ENCODE results near the gene BORCS6. TPM values are rescaled to one million over a fixed set of nuclear protein-coding genes. Genes with fewer than 3 reads are reported as not detected.

The BORCS6 gene
- total and polyA plus RNA-seq, 2 of the 13 experiments (the other 11 are each of a cell fraction or from before 2014, with no cell fraction given) = 2.0 to 5.1 TPM

DNA sequence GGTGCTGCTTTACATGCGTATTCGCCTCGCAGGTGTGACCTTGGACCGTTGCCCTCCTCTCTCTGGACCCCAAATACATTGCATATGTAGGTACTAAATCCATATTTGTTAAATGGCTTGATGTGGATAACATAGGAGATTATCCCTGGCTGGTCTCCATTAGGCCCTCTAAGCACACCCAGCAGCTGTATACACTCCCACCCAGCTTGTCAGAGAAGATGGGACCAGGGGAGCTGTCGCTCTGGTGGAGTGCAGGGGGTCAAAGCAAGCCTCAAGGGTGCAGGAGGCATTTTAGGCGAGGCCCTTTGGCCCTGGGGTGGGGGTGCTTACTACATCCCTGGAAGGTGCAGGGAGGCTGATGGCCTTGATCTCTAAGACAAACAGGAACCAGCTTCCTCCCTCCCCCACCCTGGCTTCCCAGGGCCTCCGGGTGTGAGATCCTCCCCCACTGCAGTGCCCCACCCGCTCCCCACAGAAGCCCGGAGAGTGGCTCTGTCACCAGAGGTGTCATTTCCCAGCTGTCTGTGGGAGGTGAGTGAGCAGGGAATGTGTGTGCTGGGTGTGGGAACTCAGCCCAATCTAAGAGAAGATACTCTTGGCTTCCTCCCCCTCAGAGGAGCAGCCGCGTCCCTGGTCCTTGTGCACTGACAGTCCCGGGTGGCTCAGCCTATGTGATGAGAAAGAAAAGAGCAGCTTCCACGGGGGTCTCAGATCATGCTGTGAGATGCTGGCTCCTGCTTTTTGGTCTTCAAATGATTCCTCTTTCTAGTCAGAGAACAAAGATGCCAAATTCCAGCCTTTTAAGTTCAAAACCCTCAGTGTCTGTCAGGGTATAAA is 25.8 kb downstream of the BORCS6 start (continued):
- TF ChIP-seq, protein P1, sequence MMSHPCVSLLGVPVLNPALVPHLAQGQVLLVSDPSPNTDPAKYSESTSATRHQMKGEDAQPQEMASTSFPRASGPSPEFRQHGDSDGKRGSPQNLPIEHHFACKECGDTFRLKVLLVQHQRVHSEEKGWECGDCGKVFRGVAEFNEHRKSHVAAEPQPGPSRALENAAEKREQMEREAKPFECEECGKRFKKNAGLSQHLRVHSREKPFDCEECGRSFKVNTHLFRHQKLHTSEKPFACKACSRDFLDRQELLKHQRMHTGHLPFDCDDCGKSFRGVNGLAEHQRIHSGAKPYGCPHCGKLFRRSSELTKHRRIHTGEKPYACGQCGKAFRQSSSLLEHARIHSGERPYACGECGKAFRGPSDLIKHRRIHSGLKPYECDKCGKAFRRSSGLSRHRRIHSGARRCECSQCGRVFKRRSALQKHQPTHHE (CRISPR knock-in tag; IDR thresholded peaks at IDR 0.05; ENCODE audit: borderline replicate concordance) = no peak
- TF ChIP-seq, protein P2, sequence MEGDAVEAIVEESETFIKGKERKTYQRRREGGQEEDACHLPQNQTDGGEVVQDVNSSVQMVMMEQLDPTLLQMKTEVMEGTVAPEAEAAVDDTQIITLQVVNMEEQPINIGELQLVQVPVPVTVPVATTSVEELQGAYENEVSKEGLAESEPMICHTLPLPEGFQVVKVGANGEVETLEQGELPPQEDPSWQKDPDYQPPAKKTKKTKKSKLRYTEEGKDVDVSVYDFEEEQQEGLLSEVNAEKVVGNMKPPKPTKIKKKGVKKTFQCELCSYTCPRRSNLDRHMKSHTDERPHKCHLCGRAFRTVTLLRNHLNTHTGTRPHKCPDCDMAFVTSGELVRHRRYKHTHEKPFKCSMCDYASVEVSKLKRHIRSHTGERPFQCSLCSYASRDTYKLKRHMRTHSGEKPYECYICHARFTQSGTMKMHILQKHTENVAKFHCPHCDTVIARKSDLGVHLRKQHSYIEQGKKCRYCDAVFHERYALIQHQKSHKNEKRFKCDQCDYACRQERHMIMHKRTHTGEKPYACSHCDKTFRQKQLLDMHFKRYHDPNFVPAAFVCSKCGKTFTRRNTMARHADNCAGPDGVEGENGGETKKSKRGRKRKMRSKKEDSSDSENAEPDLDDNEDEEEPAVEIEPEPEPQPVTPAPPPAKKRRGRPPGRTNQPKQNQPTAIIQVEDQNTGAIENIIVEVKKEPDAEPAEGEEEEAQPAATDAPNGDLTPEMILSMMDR (CRISPR knock-in tag; IDR thresholded peaks at IDR 0.05) = no peak
- TF ChIP-seq ZKSCAN8 (CRISPR knock-in tag; IDR thresholded peaks at IDR 0.05; ENCODE audit: borderline replicate concordance) = 0 out of 2 replicates have a peak, but pooled peaks have one; percentile 5
- 0 out of 2 replicates have a peak, but pooled peaks have one; percentile 35 for TF ChIP-seq NR2F2 (IDR thresholded peaks at IDR 0.05; ENCODE audit: borderline replicate concordance, low read depth)
- TF ChIP-seq, protein P3, sequence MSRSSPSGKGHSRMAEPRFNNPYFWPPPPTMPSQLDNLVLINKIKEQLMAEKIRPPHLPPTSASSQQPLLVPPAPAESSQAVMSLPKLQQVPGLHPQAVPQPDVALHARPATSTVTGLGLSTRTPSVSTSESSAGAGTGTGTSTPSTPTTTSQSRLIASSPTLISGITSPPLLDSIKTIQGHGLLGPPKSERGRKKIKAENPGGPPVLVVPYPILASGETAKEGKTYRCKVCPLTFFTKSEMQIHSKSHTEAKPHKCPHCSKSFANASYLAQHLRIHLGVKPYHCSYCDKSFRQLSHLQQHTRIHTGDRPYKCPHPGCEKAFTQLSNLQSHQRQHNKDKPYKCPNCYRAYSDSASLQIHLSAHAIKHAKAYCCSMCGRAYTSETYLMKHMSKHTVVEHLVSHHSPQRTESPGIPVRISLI (CRISPR knock-in tag; IDR thresholded peaks at IDR 0.05; ENCODE audit: borderline replicate concordance) = peak; percentile 59; the same call in 1 of the 2 replicates
- no peak for TF ChIP-seq CEBPB (IDR thresholded peaks at IDR 0.05; ENCODE audit: borderline replicate concordance, low read depth, low read length)
- no peak for TF ChIP-seq EZH2 (conservative IDR thresholded peaks at IDR 0.05; ENCODE audit: low read depth, low read length)
- TF ChIP-seq ERF (CRISPR knock-in tag; IDR thresholded peaks at IDR 0.05) = 0 out of 2 replicates have a peak, but pooled peaks have one; percentile 4
- no peak for TF ChIP-seq JUND (CRISPR knock-in tag; IDR thresholded peaks at IDR 0.05)
- TF ChIP-seq POGZ (CRISPR knock-in tag; IDR thresholded peaks at IDR 0.05) = no peak
- TF ChIP-seq ZC3H4 (CRISPR knock-in tag; IDR thresholded peaks at IDR 0.05; ENCODE audit: borderline replicate concordance) = no peak
- no peak for TF ChIP-seq ZNF773 (CRISPR knock-in tag; IDR thresholded peaks at IDR 0.05; ENCODE audit: borderline replicate concordance)
- no peak for TF ChIP-seq CBX5 (CRISPR knock-in tag; IDR thresholded peaks at IDR 0.05; ENCODE audit: borderline replicate concordance)
- no peak for TF ChIP-seq ZNF256 (CRISPR knock-in tag; conservative IDR thresholded peaks at IDR 0.05)
- TF ChIP-seq, protein P4, sequence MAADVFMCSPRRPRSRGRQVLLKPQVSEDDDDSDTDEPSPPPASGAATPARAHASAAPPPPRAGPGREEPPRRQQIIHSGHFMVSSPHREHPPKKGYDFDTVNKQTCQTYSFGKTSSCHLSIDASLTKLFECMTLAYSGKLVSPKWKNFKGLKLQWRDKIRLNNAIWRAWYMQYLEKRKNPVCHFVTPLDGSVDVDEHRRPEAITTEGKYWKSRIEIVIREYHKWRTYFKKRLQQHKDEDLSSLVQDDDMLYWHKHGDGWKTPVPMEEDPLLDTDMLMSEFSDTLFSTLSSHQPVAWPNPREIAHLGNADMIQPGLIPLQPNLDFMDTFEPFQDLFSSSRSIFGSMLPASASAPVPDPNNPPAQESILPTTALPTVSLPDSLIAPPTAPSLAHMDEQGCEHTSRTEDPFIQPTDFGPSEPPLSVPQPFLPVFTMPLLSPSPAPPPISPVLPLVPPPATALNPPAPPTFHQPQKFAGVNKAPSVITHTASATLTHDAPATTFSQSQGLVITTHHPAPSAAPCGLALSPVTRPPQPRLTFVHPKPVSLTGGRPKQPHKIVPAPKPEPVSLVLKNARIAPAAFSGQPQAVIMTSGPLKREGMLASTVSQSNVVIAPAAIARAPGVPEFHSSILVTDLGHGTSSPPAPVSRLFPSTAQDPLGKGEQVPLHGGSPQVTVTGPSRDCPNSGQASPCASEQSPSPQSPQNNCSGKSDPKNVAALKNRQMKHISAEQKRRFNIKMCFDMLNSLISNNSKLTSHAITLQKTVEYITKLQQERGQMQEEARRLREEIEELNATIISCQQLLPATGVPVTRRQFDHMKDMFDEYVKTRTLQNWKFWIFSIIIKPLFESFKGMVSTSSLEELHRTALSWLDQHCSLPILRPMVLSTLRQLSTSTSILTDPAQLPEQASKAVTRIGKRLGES (CRISPR knock-in tag; IDR thresholded peaks at IDR 0.05; ENCODE audit: borderline replicate concordance) = no peak
- TF ChIP-seq, protein P5, sequence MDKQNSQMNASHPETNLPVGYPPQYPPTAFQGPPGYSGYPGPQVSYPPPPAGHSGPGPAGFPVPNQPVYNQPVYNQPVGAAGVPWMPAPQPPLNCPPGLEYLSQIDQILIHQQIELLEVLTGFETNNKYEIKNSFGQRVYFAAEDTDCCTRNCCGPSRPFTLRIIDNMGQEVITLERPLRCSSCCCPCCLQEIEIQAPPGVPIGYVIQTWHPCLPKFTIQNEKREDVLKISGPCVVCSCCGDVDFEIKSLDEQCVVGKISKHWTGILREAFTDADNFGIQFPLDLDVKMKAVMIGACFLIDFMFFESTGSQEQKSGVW (CRISPR knock-in tag; IDR thresholded peaks at IDR 0.05; ENCODE audit: borderline replicate concordance) = no peak
- TF ChIP-seq NR2C2 (CRISPR knock-in tag; IDR thresholded peaks at IDR 0.05; ENCODE audit: borderline replicate concordance) = peak; percentile 44; the same call in 1 of the 2 replicates
- TF ChIP-seq SUZ12 (IDR thresholded peaks at IDR 0.05; ENCODE audit: low read depth, low read length) = no peak
- peak; percentile 44; the same call in 1 of the 2 replicates for TF ChIP-seq YEATS4 (CRISPR knock-in tag; IDR thresholded peaks at IDR 0.05; ENCODE audit: borderline replicate concordance)
- TF ChIP-seq ELF1 (CRISPR knock-in tag; IDR thresholded peaks at IDR 0.05) = 0 out of 2 replicates have a peak, but pooled peaks have one; percentile 25
- TF ChIP-seq ZNF460 (CRISPR knock-in tag; IDR thresholded peaks at IDR 0.05; ENCODE audit: borderline replicate concordance) = peak; percentile 19; the same call in 1 of the 2 replicates

Measured in HepG2 (cell line).